Astrocyte of the hippocampus (primary cell): ENCODE data around the gene ROPN1.

ENCODE experiments used
- DNase-seq: peaks from one replicate; pipeline ENCODE4 v3.0.0; 2011; ENCODE audit warnings: low read depth, low spot score

ROPN1 gene

GRCh38 chr3:123949641-123950040, 42.3 kb downstream of the ROPN1 start:
- DNase-seq: peak; percentile 64

GRCh38 chr3:123948449-123948848, 43.5 kb downstream of the ROPN1 start:
- DNase-seq: no peak

- no peak for DNase-seq
Measured at GRCh38 chr3:123947482-123947881, 44.4 kb downstream of the ROPN1 start.

- no peak for DNase-seq
Measured at GRCh38 chr3:123941542-123941941, 50.4 kb downstream of the ROPN1 start.

- DNase-seq: peak; percentile 20
Measured at GRCh38 chr3:123941121-123941520, 50.8 kb downstream of the ROPN1 start.

GRCh38 chr3:123939706-123940105, 52.2 kb downstream of the ROPN1 start:
- DNase-seq: no peak

GRCh38 chr3:123936400-123936799, 55.5 kb downstream of the ROPN1 start:
- no peak for DNase-seq

- DNase-seq: no peak
Measured at GRCh38 chr3:123935830-123936229, 56.1 kb downstream of the ROPN1 start.

- no peak for DNase-seq
Measured at GRCh38 chr3:123934250-123934649, 57.7 kb downstream of the ROPN1 start.

GRCh38 chr3:123930445-123930844, 61.5 kb downstream of the ROPN1 start:
- DNase-seq: no peak

- no peak for DNase-seq
Measured at GRCh38 chr3:123929325-123929724, 62.6 kb downstream of the ROPN1 start.

GRCh38 chr3:123926396-123926795, 65.5 kb downstream of the ROPN1 start:
- no peak for DNase-seq

GRCh38 chr3:123920868-123921267, 71.1 kb downstream of the ROPN1 start:
- DNase-seq: peak; percentile 7

GRCh38 chr3:123920383-123920782, 71.5 kb downstream of the ROPN1 start:
- peak; percentile 14 for DNase-seq

- DNase-seq: no peak
Measured at GRCh38 chr3:123919353-123919752, 72.6 kb downstream of the ROPN1 start.
